ENCODE measurements around the gene SNX25.

Gene SNX25

GRCh38 chr4:185261946-185262345, 52.5 kb downstream of the SNX25 start:
- ATAC-seq: no peak
- TF ChIP-seq TCF4 (CRISPR knock-in tag; IDR thresholded peaks at IDR 0.05; ENCODE audit: borderline replicate concordance) (no peak), ZNF70 (CRISPR knock-in tag; IDR thresholded peaks at IDR 0.05) (no peak), BACH2 (CRISPR knock-in tag; IDR thresholded peaks at IDR 0.05; ENCODE audit: borderline replicate concordance) (no peak)

DNA sequence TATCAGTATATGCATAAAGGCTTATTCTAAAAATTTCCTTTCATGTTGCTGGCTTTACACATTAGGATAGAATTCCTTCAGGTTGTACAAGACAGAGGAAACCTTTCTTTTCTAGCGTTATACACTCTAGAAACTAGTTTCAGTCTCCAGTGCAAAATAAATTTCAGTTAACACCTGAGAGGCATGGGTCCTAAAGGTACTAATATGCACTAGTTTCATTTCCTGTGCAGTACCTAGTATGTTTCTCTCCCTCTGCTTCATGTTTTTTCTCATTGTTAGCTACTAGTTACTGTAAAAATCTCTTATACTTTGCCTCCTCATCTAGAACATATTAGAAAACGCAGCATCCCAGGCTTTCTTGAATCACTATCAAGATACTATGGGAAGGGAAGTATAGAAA, 54.0 kb downstream of the SNX25 start:
- TF ChIP-seq, protein P1, sequence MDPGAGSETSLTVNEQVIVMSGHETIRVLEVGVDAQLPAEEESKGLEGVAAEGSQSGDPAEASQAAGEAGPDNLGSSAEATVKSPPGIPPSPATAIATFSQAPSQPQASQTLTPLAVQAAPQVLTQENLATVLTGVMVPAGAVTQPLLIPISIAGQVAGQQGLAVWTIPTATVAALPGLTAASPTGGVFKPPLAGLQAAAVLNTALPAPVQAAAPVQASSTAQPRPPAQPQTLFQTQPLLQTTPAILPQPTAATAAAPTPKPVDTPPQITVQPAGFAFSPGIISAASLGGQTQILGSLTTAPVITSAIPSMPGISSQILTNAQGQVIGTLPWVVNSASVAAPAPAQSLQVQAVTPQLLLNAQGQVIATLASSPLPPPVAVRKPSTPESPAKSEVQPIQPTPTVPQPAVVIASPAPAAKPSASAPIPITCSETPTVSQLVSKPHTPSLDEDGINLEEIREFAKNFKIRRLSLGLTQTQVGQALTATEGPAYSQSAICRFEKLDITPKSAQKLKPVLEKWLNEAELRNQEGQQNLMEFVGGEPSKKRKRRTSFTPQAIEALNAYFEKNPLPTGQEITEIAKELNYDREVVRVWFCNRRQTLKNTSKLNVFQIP (CRISPR knock-in tag; IDR thresholded peaks at IDR 0.05; ENCODE audit: borderline replicate concordance, low read depth): no peak
- ATAC-seq: no peak

DNA sequence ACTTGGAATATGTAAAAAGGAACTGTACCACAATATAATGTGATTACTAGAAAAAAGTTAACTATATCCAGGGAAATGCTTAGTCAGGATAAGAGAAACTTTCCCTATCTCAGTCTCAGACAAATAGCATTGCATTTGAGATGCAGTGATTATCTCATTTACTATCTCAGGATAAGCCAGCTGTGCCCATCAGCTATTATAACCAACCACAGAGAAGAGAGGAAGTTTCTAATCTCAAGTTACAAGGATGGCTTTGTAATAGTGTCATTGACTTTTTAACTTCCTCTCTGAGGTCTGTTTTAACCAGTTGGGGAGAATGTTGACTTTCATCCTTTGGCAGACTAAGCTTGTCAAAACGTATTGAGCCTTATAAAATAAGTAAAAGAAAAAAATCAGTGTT, 56.5 kb downstream of the SNX25 start:
- TF ChIP-seq, protein P1 (CRISPR knock-in tag; IDR thresholded peaks at IDR 0.05; ENCODE audit: borderline replicate concordance, low read depth): no peak
- no peak for TF ChIP-seq ARNTL (CRISPR knock-in tag; IDR thresholded peaks at IDR 0.05; ENCODE audit: borderline replicate concordance, low read depth)
- TF ChIP-seq ZNF70 (CRISPR knock-in tag; IDR thresholded peaks at IDR 0.05): no peak
- TF ChIP-seq RARB (CRISPR knock-in tag; IDR thresholded peaks at IDR 0.05): no peak
- no peak for TF ChIP-seq ZNF565 (CRISPR knock-in tag; conservative IDR thresholded peaks at IDR 0.05; ENCODE audit: low read depth)
- TF ChIP-seq ISL1 (CRISPR knock-in tag; IDR thresholded peaks at IDR 0.05): no peak
- no peak for TF ChIP-seq TCF4 (CRISPR knock-in tag; IDR thresholded peaks at IDR 0.05; ENCODE audit: borderline replicate concordance)
- no peak for TF ChIP-seq ZFP3 (CRISPR knock-in tag; IDR thresholded peaks at IDR 0.05)
- no peak for TF ChIP-seq PATZ1 (CRISPR knock-in tag; IDR thresholded peaks at IDR 0.05; ENCODE audit: borderline replicate concordance)
- no peak for TF ChIP-seq TSHZ2 (CRISPR knock-in tag; IDR thresholded peaks at IDR 0.05)
- no peak for TF ChIP-seq SNAI2 (CRISPR knock-in tag; IDR thresholded peaks at IDR 0.05)
- TF ChIP-seq TOX (CRISPR knock-in tag; IDR thresholded peaks at IDR 0.05; ENCODE audit: borderline replicate concordance): no peak
- TF ChIP-seq GLIS3 (CRISPR knock-in tag; IDR thresholded peaks at IDR 0.05): no peak
- no peak for TF ChIP-seq ZNF8 (CRISPR knock-in tag; IDR thresholded peaks at IDR 0.05)
- TF ChIP-seq, protein P2, sequence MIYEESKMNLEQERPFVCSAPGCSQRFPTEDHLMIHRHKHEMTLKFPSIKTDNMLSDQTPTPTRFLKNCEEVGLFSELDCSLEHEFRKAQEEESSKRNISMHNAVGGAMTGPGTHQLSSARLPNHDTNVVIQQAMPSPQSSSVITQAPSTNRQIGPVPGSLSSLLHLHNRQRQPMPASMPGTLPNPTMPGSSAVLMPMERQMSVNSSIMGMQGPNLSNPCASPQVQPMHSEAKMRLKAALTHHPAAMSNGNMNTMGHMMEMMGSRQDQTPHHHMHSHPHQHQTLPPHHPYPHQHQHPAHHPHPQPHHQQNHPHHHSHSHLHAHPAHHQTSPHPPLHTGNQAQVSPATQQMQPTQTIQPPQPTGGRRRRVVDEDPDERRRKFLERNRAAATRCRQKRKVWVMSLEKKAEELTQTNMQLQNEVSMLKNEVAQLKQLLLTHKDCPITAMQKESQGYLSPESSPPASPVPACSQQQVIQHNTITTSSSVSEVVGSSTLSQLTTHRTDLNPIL (CRISPR knock-in tag; IDR thresholded peaks at IDR 0.05; ENCODE audit: low read depth): no peak
- no peak for TF ChIP-seq ESRRG (CRISPR knock-in tag; IDR thresholded peaks at IDR 0.05)
- no peak for TF ChIP-seq OSR1 (CRISPR knock-in tag; IDR thresholded peaks at IDR 0.05)
- no peak for TF ChIP-seq CSDC2 (CRISPR knock-in tag; IDR thresholded peaks at IDR 0.05)
- no peak for TF ChIP-seq PPARA (CRISPR knock-in tag; IDR thresholded peaks at IDR 0.05; ENCODE audit: borderline replicate concordance)
- peak; percentile 95 for ATAC-seq

GRCh38 chr4:185269286-185269685, 59.9 kb downstream of the SNX25 start:
- TF ChIP-seq PATZ1 (CRISPR knock-in tag; IDR thresholded peaks at IDR 0.05; ENCODE audit: borderline replicate concordance): no peak
- TF ChIP-seq ESRRG (CRISPR knock-in tag; IDR thresholded peaks at IDR 0.05): no peak
- no peak for TF ChIP-seq ARNTL (CRISPR knock-in tag; IDR thresholded peaks at IDR 0.05; ENCODE audit: borderline replicate concordance, low read depth)
- no peak for TF ChIP-seq GLIS3 (CRISPR knock-in tag; IDR thresholded peaks at IDR 0.05)
- no peak for TF ChIP-seq SNAI2 (CRISPR knock-in tag; IDR thresholded peaks at IDR 0.05)
- ATAC-seq: no peak
